GM04503 (cell line): ENCODE data around the gene GRAMD1A.
"Not testable (repeated sequence)": the region's sequence is repeated elsewhere in the genome, so short reads cannot be mapped to it uniquely, and the experiment has no call there.

Source experiments
- DNase-seq: peaks from one replicate; pipeline ENCODE4 v3.0.0-alpha.2; 2012; ENCODE audit warnings: low read depth

GRAMD1A gene

GRCh38 chr19:35038623-35039512 lies 38.7 kb downstream of the GRAMD1A start:
- DNase-seq: no peak

GRCh38 chr19:35039881-35040825 lies 40.0 kb downstream of the GRAMD1A start:
- DNase-seq: no peak

- no peak for DNase-seq
Observed at GRCh38 chr19:35040826-35041547, 40.9 kb downstream of the GRAMD1A start.

- no peak for DNase-seq
Observed at GRCh38 chr19:35041548-35042055, 41.5 kb downstream of the GRAMD1A start, which contains the start of gene HPN. HPN (plus strand) TSS chr19:35041721; CDS start chr19:35042507, 786 bp downstream.

- no peak for DNase-seq
Observed at GRCh38 chr19:35042056-35042730, 42.1 kb downstream of the GRAMD1A start.

- DNase-seq: no peak
Observed at GRCh38 chr19:35042954-35043604, 43.0 kb downstream of the GRAMD1A start.

- no peak for DNase-seq
Observed at GRCh38 chr19:35043906-35044305, 43.8 kb downstream of the GRAMD1A start.

- DNase-seq: no peak
Observed at GRCh38 chr19:35044317-35045117, 44.4 kb downstream of the GRAMD1A start.

GRCh38 chr19:35045667-35046300 lies 45.7 kb downstream of the GRAMD1A start:
- DNase-seq: no peak

- DNase-seq: no peak
Observed at GRCh38 chr19:35046461-35046860, 46.3 kb downstream of the GRAMD1A start.

- no peak for DNase-seq
Observed at GRCh38 chr19:35048911-35049411, 48.8 kb downstream of the GRAMD1A start.

GRCh38 chr19:35049456-35049855 lies 49.3 kb downstream of the GRAMD1A start:
- DNase-seq: no peak

- not testable (repeated sequence) for DNase-seq
Observed at GRCh38 chr19:35050662-35051061, 50.5 kb downstream of the GRAMD1A start.

- not testable (repeated sequence) for DNase-seq
Observed at GRCh38 chr19:35051268-35051667, 51.1 kb downstream of the GRAMD1A start.

GRCh38 chr19:35051796-35052195 lies 51.7 kb downstream of the GRAMD1A start:
- DNase-seq: no peak

- no peak for DNase-seq
Observed at GRCh38 chr19:35052599-35053190, 52.6 kb downstream of the GRAMD1A start.

GRCh38 chr19:35053667-35054293 lies 53.7 kb downstream of the GRAMD1A start:
- DNase-seq: no peak

- DNase-seq: no peak
Observed at GRCh38 chr19:35054626-35055025, 54.5 kb downstream of the GRAMD1A start.
